RPMI8226 (cell line): ENCODE measurements around the gene KRT81.
A peak's percentile ranks its signal among the peaks of the same experiment; 100 is the strongest.
"Not testable (repeated sequence)": the region's sequence is repeated elsewhere in the genome, so short reads cannot be mapped to it uniquely, and the experiment has no call there.

Experiments used
- DNase-seq: peaks from one replicate; pipeline ENCODE4 v3.0.0-alpha.2; 2015

KRT81 gene

GRCh38 chr12:52294803-52295202 lies 3.5 kb upstream of the KRT81 start:
- no peak for DNase-seq

DNA sequence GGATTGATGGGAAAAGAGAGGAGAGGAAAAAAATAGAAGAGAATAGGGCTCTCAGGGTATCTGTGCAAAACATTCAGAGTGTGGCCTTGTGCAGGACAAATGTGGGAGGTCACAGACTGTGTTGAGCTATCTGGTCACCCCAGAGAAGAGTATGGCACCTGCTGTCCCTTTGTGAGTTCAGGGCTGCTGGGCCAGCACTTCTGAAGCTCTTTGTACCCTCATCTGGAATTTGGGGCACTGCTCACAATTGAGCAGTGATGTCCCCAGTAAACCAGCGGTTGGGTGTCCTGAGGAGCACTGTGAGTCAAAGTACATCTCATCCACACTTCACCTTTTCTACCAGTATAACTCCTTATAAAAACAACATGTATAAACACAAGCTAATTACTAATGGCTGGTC lies 2.6 kb upstream of the KRT81 start:
- peak; percentile 48 for DNase-seq

GRCh38 chr12:52290483-52291134 lies 725 bp downstream of the KRT81 start:
- not testable (repeated sequence) for DNase-seq

- not testable (repeated sequence) for DNase-seq
Measured at GRCh38 chr12:52287816-52288805, 3.2 kb downstream of the KRT81 start.

- DNase-seq = not testable (repeated sequence)
Measured at GRCh38 chr12:52286857-52287785, 4.2 kb downstream of the KRT81 start.

- DNase-seq = no peak
Measured at GRCh38 chr12:52285851-52286530, 5.3 kb downstream of the KRT81 start.

DNA sequence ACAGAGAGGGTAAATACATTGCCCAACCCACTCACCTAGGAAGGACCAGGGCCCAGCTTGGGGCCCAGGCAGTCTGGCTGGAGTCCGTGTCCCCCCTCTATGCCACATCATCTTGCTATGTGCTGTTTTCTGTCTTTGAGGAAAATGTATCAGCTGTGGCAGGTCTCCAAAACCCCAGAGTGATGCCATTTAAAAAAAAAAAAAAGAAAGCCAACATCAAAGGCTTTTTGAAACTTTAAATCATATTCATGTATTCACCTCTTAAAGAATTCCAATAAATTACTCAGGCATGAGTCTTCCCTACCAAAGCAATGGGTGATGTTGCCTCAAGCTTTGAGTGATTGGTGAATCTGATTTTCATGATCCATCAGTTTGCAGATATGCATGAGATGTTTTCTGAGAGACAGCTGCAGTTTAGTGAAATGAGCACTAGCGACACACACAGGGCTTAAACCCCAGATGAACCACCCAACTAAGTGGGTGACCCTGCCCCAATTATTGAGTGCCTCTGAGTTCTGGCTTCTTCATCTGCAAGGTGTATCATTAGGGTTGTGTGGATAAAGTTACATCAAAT lies 6.1 kb downstream of the KRT81 start:
- DNase-seq = no peak

- no peak for DNase-seq
Measured at GRCh38 chr12:52284562-52285171, 6.7 kb downstream of the KRT81 start.

DNA sequence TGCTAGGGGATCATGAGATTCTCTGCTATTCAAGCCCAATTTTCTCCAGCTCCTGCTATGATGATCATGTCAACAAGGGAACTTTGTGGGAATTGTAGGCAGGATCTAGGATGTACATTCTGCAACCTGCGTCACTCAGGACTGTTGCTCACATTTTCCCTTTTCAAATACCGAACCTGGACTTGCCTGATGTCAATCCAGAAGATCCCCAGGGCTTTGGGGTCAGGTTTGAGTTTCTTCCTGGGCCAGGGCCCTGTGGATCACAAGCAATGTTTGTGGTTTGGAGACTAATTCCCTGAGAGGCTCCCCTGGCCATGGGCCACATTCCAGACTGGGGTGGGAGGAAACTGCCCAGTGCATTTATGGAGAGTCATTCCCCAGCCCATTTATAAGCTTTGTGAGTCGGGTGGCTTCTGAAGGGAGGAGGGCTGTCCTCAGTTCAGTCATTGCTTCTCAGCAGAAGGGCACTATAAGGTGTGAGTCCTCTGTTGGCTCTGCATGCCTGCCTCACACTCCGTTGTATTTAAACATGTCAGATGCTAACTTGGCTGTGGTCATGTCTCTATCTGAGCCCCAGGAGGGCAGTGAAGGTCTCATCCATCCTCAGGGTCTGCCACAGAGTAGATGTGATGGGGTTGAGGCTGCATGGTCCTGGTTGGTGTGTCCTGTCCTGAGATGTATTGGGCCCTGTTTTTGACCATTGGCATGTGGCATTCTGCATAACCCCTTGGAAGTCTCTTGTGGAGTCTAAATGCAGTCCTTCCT lies 10.4 kb downstream of the KRT81 start:
- DNase-seq = no peak

DNA sequence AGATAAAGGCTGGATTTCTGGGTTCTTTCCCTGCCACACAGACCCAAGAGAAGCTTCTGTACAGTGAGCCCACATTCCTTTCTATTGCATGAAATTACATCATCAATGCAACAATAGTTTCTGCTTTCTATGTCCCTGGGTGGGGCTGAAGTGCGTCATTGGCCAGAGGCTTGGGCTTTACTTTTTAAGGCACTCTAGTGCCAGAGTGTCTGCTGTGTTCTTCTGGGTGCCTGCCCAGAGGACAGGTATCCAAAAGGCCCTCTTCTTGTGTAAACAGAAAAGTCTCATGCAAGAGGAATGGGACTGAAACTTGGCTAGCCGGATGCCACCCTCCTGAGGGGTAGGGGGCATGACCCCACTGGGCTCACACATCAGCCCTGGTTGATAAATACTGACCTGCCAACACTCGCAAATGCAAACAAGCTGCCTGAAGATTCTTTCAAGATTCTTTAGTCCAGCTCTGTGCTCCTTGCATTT lies 11.0 kb downstream of the KRT81 start:
- DNase-seq = peak; percentile 55

DNA sequence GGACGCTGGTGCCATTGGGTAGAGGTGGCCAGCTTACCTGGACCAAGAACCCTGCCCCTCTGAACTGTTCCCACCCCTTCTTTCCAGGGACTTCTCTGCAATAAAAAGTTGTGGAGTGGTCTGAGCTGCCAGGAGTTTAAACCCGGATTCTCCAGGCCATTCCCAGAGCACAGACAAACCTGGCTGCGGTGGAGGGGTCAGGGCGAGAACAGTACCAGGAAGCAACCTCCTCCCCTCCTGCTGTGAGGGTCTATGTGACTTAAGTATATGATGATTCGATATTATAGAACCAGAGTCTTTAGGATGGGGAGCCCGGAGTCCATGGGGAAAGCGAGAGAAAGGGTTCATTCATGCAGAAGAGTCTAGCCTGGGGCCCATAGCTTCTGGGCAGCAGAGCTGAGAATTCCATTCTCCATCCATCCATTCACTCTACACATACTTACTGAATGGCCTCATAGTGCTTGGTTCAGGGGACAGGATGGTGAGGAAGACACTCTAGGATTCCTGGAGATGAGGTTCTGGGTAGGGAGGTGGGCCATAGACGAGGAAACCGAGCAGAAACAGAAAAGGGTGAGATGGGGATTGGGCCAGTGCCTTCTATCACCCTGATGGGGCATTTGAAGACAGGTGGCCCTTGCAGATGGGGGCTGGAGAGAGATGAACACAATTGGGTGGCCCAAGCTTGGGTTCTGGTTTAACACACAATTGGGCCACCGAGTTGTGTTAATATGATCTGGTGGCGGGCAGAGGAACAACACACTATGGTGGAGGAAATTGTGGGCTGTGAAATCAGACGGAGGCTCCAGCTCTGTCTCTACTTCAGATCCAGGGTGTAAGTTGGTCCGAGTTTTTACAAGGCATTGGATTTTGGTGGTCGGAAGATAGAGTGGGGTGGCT lies 11.7 kb downstream of the KRT81 start:
- DNase-seq = no peak

DNA sequence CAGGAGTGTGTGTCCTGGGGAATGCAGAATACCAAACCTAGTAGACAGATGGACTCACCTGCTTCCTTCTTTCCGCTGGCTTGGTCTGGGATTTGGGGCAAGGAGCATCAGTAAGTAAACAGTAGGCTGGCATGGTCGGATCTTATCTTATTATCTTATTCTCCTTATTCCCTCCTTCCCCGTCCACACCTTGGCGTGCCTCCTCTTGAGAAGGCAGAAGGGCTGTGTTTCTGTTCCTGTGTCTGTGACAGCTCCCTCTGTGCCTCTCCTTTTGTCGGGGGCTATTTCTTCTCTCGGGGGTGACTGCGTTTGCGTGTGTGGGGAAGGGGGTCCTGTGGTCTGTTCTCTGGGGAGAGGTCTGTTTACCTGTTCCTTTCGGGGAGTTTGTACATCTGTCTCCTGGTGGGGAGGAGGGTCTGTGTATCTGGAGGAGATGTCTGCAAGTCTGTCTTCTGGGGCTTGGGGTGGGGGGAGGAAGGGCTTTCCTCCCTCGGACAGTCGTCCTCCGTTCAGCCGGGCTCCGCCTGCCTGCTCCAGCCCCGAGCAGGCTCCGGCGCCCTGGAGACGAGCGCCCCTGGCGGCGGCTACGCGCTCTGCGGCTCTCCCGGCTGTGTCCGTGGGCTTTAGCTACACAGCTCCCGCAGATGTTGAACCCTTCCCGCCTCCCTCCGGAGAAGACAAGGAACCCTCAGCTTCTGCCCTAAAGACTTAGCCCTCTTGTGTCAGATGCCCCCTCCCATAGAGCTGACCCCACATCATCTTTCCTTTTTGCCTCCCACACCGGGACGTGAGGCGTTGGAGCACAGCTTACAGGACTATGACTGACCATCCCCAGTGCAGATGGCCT lies 12.5 kb downstream of the KRT81 start:
- DNase-seq = peak; percentile 80

GRCh38 chr12:52277486-52278245 lies 13.7 kb downstream of the KRT81 start:
- peak; percentile 46 for DNase-seq

DNA sequence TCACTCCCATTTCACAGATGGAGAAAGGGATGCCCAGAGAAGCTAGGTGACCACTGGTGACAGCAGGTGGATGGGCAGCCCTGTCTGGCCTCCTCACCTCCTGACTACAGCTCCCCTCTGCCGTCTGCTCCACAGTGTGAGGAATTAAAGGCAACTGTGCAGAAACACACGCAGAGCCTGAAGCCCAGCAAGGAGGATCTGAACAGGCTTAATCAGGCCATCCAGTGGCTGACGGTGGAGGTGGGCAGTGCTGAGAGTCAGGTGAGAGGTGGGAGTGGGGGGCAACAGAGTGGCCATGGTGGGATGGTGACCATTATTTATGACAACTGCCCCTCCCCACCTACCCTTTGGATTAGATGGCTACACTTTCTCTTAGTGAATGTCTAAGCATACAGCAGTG lies 15.6 kb downstream of the KRT81 start:
- no peak for DNase-seq

DNA sequence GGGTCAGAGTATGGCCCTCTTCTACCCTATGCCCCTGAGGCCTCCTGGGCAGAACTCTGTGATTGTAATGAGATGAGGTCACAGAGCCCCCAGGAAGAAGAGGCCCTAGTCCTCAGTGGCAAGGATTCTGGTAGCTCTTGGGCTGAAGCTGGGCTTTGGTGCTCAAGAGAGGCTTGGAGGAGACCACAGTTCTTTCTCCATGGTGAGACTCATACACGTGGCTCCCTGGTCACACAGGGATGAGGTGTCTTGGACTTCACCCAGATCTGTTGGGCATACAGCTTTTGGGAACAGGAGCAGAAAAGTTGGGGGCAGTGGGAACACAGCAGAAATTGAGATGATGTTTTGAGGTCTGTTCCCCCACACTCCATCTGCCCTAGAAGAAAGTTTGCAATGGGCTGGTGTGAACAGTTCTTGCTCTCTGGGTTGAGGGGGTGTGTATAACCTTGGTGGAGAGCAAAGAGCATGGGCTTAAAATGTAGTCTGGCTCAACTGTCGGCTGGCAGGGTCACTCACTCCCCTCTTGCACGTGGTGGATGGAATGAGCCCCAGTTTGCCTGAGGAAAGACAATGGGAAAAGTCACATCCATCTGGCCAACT lies 16.7 kb downstream of the KRT81 start, which contains the start of gene KRT86:
TSS of gene KRT86 (plus strand) at position 125 of the 600 bp plus-strand sequence. CDS start 27,272 bp downstream, outside the sequence.
- no peak for DNase-seq

GRCh38 chr12:52271158-52271557 lies 20.2 kb downstream of the KRT81 start:
- no peak for DNase-seq

DNA sequence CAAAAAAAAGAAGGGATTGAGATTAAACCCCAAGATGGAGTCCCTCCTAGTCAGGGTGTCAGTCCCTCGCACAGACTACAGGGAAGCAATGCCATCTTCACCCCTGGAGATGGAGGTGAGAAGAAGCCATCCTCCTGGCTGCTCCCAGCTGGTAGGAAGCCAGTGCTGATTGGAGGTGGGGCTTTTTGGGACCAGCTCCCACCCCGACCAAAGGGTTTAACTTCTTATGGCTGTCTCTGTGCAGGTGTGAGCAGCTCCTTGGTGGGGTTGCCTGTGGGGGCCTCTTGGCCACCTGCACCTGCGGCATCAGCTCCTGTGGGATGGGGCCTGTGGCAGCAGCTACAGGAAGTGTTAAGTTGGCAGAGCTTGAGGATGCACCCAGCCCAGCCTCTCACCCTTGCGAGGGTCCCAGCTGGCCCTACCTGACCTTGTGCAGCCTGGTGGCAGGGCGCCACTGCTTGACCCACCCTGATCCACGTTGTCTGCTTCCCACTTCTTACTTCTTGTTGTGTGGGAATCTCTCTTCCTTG lies 20.7 kb downstream of the KRT81 start:
- DNase-seq = peak; percentile 32
